ENCODE data around the gene CHMP2B. TPM values are rescaled to one million over a fixed set of nuclear protein-coding genes. Genes with fewer than 3 reads are reported as not detected.
"Not testable (repeated sequence)": the region's sequence is repeated elsewhere in the genome, so short reads cannot be mapped to it uniquely, and the experiment has no call there.

The CHMP2B gene
- total RNA-seq, 1 donor from 2014 or later, result 29.3 TPM

- DNase-seq (ENCODE audit: low spot score in 2 of 2); FAIRE-seq: not testable (repeated sequence)
These were observed 77.9 kb downstream of the CHMP2B start for GRCh38 chr3:87305031-87305430.

Small RNA genes lying within 50 kb of the gene (small RNA-seq; reads per million reads assigned to genes)
- gene MIR4795, result not detected

Other genes with a start within 250 kb of the CHMP2B start
- gene VGLL3, start 236.2 kb upstream of the CHMP2B start, total RNA-seq, result 1.2 TPM
- not detected for gene POU1F1, start 49.3 kb downstream of the CHMP2B start, total RNA-seq

Data from frontal cortex (tissue), 4 donors.